Osteoblast (primary cell): Measurements from ENCODE around the gene SESN3. TPM values are rescaled to one million over a fixed set of nuclear protein-coding genes. Genes with fewer than 3 reads are reported as not detected.

Experiments used
- DNase-seq: peaks from one replicate; pipeline ENCODE4 v3.0.0; 2011; ENCODE audit warnings: low spot score, mixed read lengths; ENCODE audit not compliant: insufficient read length; ENCODE audit errors: missing footprints
- H2AFZ ChIP-seq: 2 replicates; pipeline ENCODE4 v1.6.0; 2011; ENCODE audit warnings: mild to moderate bottlenecking, low read length
- H3K27ac ChIP-seq: 2 replicates; pipeline ENCODE4 v1.5.1; 2011; ENCODE audit warnings: mild to moderate bottlenecking, low read depth, low read length, moderate library complexity
- H3K27me3 ChIP-seq: 2 replicates; pipeline ENCODE4 v1.6.0; 2012; ENCODE audit warnings: mild to moderate bottlenecking, control low read depth, inconsistent platforms, low read length, moderate library complexity; ENCODE audit not compliant: insufficient read depth
- H3K36me3 ChIP-seq: 2 replicates; pipeline ENCODE4 v1.5.1; 2011; ENCODE audit warnings: mild to moderate bottlenecking, low read length, control low read depth, moderate library complexity; ENCODE audit not compliant: insufficient read depth
- H3K4me1 ChIP-seq: 2 replicates; pipeline ENCODE4 v1.5.1; 2011; ENCODE audit warnings: mild to moderate bottlenecking, low read length, control low read depth, moderate library complexity; ENCODE audit not compliant: insufficient read depth
- H3K4me2 ChIP-seq: 2 replicates; pipeline ENCODE4 v1.6.0; 2011; ENCODE audit warnings: mild to moderate bottlenecking, low read length; ENCODE audit not compliant: insufficient read depth
- H3K4me3 ChIP-seq: fragments of 200-600 bp; sonication (generic); 3 replicates; pipeline ENCODE4 v1.5.1; 2012; ENCODE audit warnings: mild to moderate bottlenecking, low read length, inconsistent platforms; ENCODE audit not compliant: insufficient read depth
- H3K79me2 ChIP-seq: 2 replicates; pipeline ENCODE4 v1.6.0; 2012; ENCODE audit warnings: mild to moderate bottlenecking, low read length, control low read depth, inconsistent platforms; ENCODE audit not compliant: insufficient read depth
- H3K9me3 ChIP-seq: 2 replicates; pipeline ENCODE4 v1.5.1; 2011; ENCODE audit warnings: low read depth, low read length, control low read depth
- H4K20me1 ChIP-seq: 2 replicates; pipeline ENCODE4 v1.6.0; 2012; ENCODE audit warnings: mild to moderate bottlenecking, low read length, control low read depth; ENCODE audit not compliant: insufficient read depth
- CTCF ChIP-seq: IDR thresholded peaks from 2 replicates; pipeline ENCODE4 v1.5.1; 2011; ENCODE audit warnings: mild to moderate bottlenecking, low read depth, low read length, moderate library complexity; ENCODE audit errors: extremely low read depth
- total RNA-seq: library from RNA; depleted of rRNA; stranded (reverse); fragments of >200 nt; gene quantifications from 2 replicates; pipeline ENCODE4 v1.2.3, GENCODE V29; 2012

SESN3 gene
- total RNA-seq, 1 donor: 24.6 TPM

- Histone ChIP-seq H4K20me1 (no peaks in the 10 kb centered on the region), H3K36me3 (no peaks in the 10 kb centered on the region), H3K4me2 (no peak overlapping the region), H3K79me2 (no peaks in the 10 kb centered on the region), H3K4me1 (no peaks in the 10 kb centered on the region), H3K4me3 (no peak overlapping the region), H3K27ac (no peak overlapping the region), H2AFZ (no peak overlapping the region), H3K9me3 (no peaks in the 10 kb centered on the region), H3K27me3 (no peaks in the 10 kb centered on the region)
- DNase-seq: no peak
- TF ChIP-seq CTCF: no peak
These were observed 9.1 kb upstream of the SESN3 start for GRCh38 chr11:95239871-95240649.

GRCh38 chr11:95232666-95233065, 1.7 kb upstream of the SESN3 start:
- Histone ChIP-seq H3K36me3 (no peaks in the 10 kb centered on the region), H4K20me1 (no peaks in the 10 kb centered on the region), H3K4me1 (peaks cover 30% of the 10 kb centered on the region), H2AFZ (peak overlapping the region; percentile 92), H3K4me2 (peak overlapping the region; percentile 94), H3K79me2 (no peaks in the 10 kb centered on the region), H3K9me3 (no peaks in the 10 kb centered on the region), H3K27me3 (no peaks in the 10 kb centered on the region), H3K27ac (peak overlapping the region; percentile 44), H3K4me3 (peak overlapping the region; percentile 81)
- no peak for DNase-seq
- no peak for TF ChIP-seq CTCF

GRCh38 chr11:95231881-95232605, 1.0 kb upstream of the SESN3 start:
- Histone ChIP-seq H3K27ac (peak overlapping the region; percentile 44), H4K20me1 (no peaks in the 10 kb centered on the region)
- peak; percentile 65 for DNase-seq

More at GRCh38 chr11:95231881-95232605, 1.0 kb upstream of the SESN3 start:
- Histone ChIP-seq H3K4me3 (peak overlapping the region; percentile 81), H2AFZ (peak overlapping the region; percentile 92), H3K27me3 (no peaks in the 10 kb centered on the region), H3K4me2 (peak overlapping the region; percentile 94), H3K9me3 (no peaks in the 10 kb centered on the region), H3K4me1 (peaks cover 30% of the 10 kb centered on the region), H3K79me2 (no peaks in the 10 kb centered on the region), H3K36me3 (no peaks in the 10 kb centered on the region)
- no peak for TF ChIP-seq CTCF
